Measurements from ENCODE around the gene GPRC5C. TPM values are rescaled to one million over a fixed set of nuclear protein-coding genes. Genes with fewer than 3 reads are reported as not detected.
"Not testable (repeated sequence)": the region's sequence is repeated elsewhere in the genome, so short reads cannot be mapped to it uniquely, and the experiment has no call there.

The GPRC5C gene
- total RNA-seq, 1 donor from 2014 or later: 13.5 TPM

DNA sequence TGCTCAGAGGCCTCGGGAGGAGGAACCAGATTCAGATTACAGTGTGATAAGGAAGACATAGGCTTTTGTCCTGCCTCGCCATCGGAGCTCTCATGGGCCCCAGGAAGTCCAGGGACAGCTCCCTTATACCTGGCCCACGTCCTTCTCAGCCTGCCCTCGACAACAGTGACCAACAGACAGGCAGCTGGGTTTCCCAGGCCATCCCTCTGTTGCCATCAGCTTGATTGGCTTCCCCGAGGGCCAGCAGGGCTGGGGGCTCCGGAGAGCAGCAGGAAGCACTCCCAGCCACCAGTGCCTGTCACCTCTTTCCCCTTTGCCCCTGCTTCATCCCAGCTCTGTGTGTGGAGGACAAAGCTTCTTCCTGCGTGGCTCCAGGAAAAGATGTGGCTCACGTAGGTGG, 52.2 kb downstream of the GPRC5C start:
- H3K4me3 Mint-ChIP-seq: no peak overlapping the region
- H3K36me3 ChIP-seq: no peaks in the 10 kb centered on the region
- H3K4me1 Mint-ChIP-seq: no peaks in the 10 kb centered on the region
- H3K9ac ChIP-seq: no peak overlapping the region
- no peak for TF ChIP-seq EZH2 (IDR thresholded peaks at IDR 0.05)
- H4K20me1 ChIP-seq (ENCODE audit: low read depth): no peaks in the 10 kb centered on the region
- no peak overlapping the region for H3K4me3 ChIP-seq
- no peak for DNase-seq (ENCODE audit: low spot score)
- H3K4me1 ChIP-seq: no peaks in the 10 kb centered on the region
- H3K4me2 ChIP-seq: no peak overlapping the region
- H3K36me3 Mint-ChIP-seq: no peaks in the 10 kb centered on the region
- no peaks in the 10 kb centered on the region for H3K9me3 ChIP-seq (ENCODE audit: low read depth)
- no peaks in the 10 kb centered on the region for H3K79me2 ChIP-seq (ENCODE audit: low read depth)
- no peak overlapping the region for H3K27ac Mint-ChIP-seq
- H3K9me3 Mint-ChIP-seq: peaks cover 7% of the 10 kb centered on the region
- peaks cover 20% of the 10 kb centered on the region for H3K27me3 Mint-ChIP-seq (ENCODE audit: insufficient read depth, low read depth)
- no peaks in the 10 kb centered on the region for H3K27me3 ChIP-seq
- H3F3A ChIP-seq (ENCODE audit: low read depth): no peaks in the 10 kb centered on the region
- no peak overlapping the region for H2AFZ ChIP-seq (replicated peaks)
- H3K27ac ChIP-seq: no peak overlapping the region

DNA sequence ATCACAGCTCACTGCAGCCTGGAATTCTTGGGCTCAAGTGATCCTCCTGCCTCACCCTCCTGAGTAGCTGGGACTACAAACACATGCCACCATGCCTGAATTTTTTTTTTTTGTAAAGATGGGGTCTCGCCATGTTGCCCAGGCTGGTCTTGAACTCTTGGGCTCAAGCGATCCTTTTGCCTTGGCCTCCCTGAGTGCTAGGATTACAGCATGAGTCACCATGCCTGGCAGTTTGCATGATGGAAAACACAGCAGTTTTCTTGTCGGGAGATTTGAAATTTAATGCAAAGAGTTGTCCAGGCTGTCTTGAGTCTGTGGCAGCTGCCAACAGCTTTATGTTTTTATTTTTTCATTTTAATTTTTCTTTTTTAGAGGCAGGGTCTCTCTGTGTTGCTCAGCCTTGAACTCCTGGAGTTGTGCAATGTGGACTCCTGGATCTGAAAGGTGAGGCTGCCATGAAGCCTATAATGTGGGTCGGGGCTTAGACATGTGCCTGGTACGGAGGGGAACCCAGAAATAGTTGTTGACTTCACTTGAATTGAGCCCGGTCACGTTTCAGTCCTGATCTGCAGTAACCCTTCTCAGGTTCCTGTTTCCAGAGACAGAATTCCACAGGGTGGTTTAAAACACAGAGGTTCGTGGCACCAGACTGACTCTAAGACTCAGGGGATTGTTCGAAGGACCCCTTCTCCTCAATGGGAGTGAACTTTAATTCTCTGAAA, 53.3 kb downstream of the GPRC5C start:
- Histone ChIP-seq H3K4me3 (no peak overlapping the region), H3K9ac (no peak overlapping the region), H3K79me2 (ENCODE audit: low read depth) (no peaks in the 10 kb centered on the region), H2AFZ (replicated peaks) (no peak overlapping the region), H3K9me3 (ENCODE audit: low read depth) (no peaks in the 10 kb centered on the region), H3K4me1 (no peaks in the 10 kb centered on the region), H3K27me3 (no peaks in the 10 kb centered on the region), H4K20me1 (ENCODE audit: low read depth) (no peaks in the 10 kb centered on the region), H3F3A (ENCODE audit: low read depth) (no peaks in the 10 kb centered on the region), H3K4me2 (no peak overlapping the region), H3K36me3 (no peaks in the 10 kb centered on the region), H3K27ac (no peak overlapping the region)
- Mint-ChIP-seq H3K27ac (no peak overlapping the region), H3K4me1 (no peaks in the 10 kb centered on the region), H3K9me3 (peaks cover 11% of the 10 kb centered on the region), H3K27me3 (ENCODE audit: insufficient read depth, low read depth) (peaks cover 12% of the 10 kb centered on the region), H3K36me3 (no peaks in the 10 kb centered on the region), H3K4me3 (no peak overlapping the region)
- TF ChIP-seq, protein P1, sequence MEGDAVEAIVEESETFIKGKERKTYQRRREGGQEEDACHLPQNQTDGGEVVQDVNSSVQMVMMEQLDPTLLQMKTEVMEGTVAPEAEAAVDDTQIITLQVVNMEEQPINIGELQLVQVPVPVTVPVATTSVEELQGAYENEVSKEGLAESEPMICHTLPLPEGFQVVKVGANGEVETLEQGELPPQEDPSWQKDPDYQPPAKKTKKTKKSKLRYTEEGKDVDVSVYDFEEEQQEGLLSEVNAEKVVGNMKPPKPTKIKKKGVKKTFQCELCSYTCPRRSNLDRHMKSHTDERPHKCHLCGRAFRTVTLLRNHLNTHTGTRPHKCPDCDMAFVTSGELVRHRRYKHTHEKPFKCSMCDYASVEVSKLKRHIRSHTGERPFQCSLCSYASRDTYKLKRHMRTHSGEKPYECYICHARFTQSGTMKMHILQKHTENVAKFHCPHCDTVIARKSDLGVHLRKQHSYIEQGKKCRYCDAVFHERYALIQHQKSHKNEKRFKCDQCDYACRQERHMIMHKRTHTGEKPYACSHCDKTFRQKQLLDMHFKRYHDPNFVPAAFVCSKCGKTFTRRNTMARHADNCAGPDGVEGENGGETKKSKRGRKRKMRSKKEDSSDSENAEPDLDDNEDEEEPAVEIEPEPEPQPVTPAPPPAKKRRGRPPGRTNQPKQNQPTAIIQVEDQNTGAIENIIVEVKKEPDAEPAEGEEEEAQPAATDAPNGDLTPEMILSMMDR (IDR thresholded peaks at IDR 0.05): no peak
- TF ChIP-seq EZH2 (IDR thresholded peaks at IDR 0.05): no peak
- no peak for TF ChIP-seq EZH2phosphoT487 (IDR thresholded peaks at IDR 0.05)
- no peak for DNase-seq (ENCODE audit: low spot score)

DNA sequence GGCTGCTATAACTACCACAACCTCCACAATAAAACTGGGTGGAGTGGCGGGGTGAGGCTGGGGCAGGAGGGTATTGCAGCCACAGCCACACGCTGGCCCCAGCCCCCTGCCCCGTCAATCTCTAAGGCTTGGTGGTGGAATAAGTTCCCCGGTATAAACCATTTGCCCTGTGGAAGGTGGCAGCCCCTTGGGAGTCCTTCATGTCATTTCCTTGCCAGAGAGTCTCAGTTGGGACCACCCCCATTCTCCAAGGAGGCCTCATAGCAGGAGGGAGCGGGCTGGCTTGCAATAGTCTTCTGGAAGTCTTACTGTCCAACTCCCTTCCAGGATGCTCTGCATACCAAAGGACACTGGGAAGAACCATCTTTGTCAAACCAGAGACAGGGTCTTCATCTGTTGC, 54.0 kb downstream of the GPRC5C start:
- no peaks in the 10 kb centered on the region for H3K36me3 ChIP-seq
- DNase-seq (ENCODE audit: low spot score): no peak
- H3K4me1 Mint-ChIP-seq: no peaks in the 10 kb centered on the region
- H3K9ac ChIP-seq: no peak overlapping the region
- peaks cover 12% of the 10 kb centered on the region for H3K27me3 Mint-ChIP-seq (ENCODE audit: insufficient read depth, low read depth)
- no peaks in the 10 kb centered on the region for H3K4me1 ChIP-seq
- TF ChIP-seq EZH2phosphoT487 (IDR thresholded peaks at IDR 0.05) (no peak), EZH2 (IDR thresholded peaks at IDR 0.05) (no peak)
- TF ChIP-seq, protein P1 (IDR thresholded peaks at IDR 0.05): no peak
- no peaks in the 10 kb centered on the region for H4K20me1 ChIP-seq (ENCODE audit: low read depth)
- H3K9me3 ChIP-seq (ENCODE audit: low read depth): no peaks in the 10 kb centered on the region
- no peaks in the 10 kb centered on the region for H3F3A ChIP-seq (ENCODE audit: low read depth)
- H3K36me3 Mint-ChIP-seq: no peaks in the 10 kb centered on the region
- H3K4me3 ChIP-seq: no peak overlapping the region
- H3K27me3 ChIP-seq: no peaks in the 10 kb centered on the region
- H3K4me2 ChIP-seq: no peak overlapping the region
- no peak overlapping the region for H3K27ac ChIP-seq
- H3K9me3 Mint-ChIP-seq: peaks cover 11% of the 10 kb centered on the region
- no peaks in the 10 kb centered on the region for H3K79me2 ChIP-seq (ENCODE audit: low read depth)
- no peak overlapping the region for H2AFZ ChIP-seq (replicated peaks)
- no peak overlapping the region for H3K4me3 Mint-ChIP-seq
- H3K27ac Mint-ChIP-seq: no peak overlapping the region

DNA sequence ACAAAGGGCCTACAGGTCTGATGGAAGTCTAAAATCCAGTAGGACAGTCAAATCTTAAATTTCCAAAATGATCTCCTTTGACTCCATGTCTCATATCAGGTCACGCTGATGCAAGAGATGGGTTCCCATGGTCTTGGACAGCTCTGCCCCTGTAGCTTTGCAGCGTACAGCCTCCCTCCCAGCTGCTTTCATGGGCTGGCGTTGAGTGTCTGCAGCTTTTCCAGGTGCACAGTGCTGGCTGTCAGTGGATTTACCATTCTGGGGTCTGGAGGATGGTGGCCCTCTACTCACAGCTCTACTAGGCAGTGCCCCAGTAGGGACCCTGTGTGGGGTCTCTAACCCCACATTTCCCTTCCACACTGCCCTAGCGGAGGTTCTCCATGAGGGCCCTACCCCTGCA, 56.4 kb downstream of the GPRC5C start:
- not testable (repeated sequence) for H2AFZ ChIP-seq (replicated peaks); H3K4me2 ChIP-seq; H3K4me3 ChIP-seq; H3K27me3 Mint-ChIP-seq (ENCODE audit: insufficient read depth, low read depth); H3K9ac ChIP-seq; H3K27me3 ChIP-seq; H4K20me1 ChIP-seq (ENCODE audit: low read depth); DNase-seq (ENCODE audit: low spot score); H3K9me3 ChIP-seq (ENCODE audit: low read depth); H3K4me3 Mint-ChIP-seq; H3K4me1 Mint-ChIP-seq; H3K79me2 ChIP-seq (ENCODE audit: low read depth); H3F3A ChIP-seq (ENCODE audit: low read depth); H3K4me1 ChIP-seq; H3K36me3 Mint-ChIP-seq; H3K27ac ChIP-seq; H3K27ac Mint-ChIP-seq; H3K36me3 ChIP-seq
- H3K9me3 Mint-ChIP-seq: peaks cover 11% of the 10 kb centered on the region
